HT1080 (cell line): ENCODE measurements around the gene FOXP1. TPM values are rescaled to one million over a fixed set of nuclear protein-coding genes. Genes with fewer than 3 reads are reported as not detected.
"Not testable (repeated sequence)": the region's sequence is repeated elsewhere in the genome, so short reads cannot be mapped to it uniquely, and the experiment has no call there.

ENCODE experiments used
- DNase-seq: peaks from one replicate; pipeline ENCODE4 v3.0.0-alpha.2; 2015; ENCODE audit warnings: low read depth
- total RNA-seq: library from RNA; depleted of rRNA; stranded (reverse); fragments of >200 nt; shearing (Covaris generic); gene quantifications from 2 replicates; pipeline ENCODE4 v1.2.3, GENCODE V29; 2014

Gene FOXP1
- total RNA-seq, 1 experiment from 2014 or later, result 65.9 TPM

GRCh38 chr3:71532639-71533395 is 50.7 kb downstream of the FOXP1 start:
- peak; percentile 32 for DNase-seq

GRCh38 chr3:71530903-71531530 is 52.5 kb downstream of the FOXP1 start:
- DNase-seq, result no peak

GRCh38 chr3:71528816-71529215 is 54.7 kb downstream of the FOXP1 start:
- DNase-seq, result no peak

- DNase-seq, result not testable (repeated sequence)
Measured at GRCh38 chr3:71526448-71526847, 57.1 kb downstream of the FOXP1 start.

- DNase-seq, result no peak
Measured at GRCh38 chr3:71525391-71525790, 58.1 kb downstream of the FOXP1 start.

- no peak for DNase-seq
Measured at GRCh38 chr3:71524672-71525071, 58.9 kb downstream of the FOXP1 start.

GRCh38 chr3:71523628-71524027 is 59.9 kb downstream of the FOXP1 start:
- no peak for DNase-seq

- DNase-seq, result no peak
Measured at GRCh38 chr3:71521940-71522876, 61.3 kb downstream of the FOXP1 start.

GRCh38 chr3:71521021-71521352 is 62.5 kb downstream of the FOXP1 start:
- DNase-seq, result no peak

- no peak for DNase-seq
Measured at GRCh38 chr3:71520161-71521020, 63.1 kb downstream of the FOXP1 start.

GRCh38 chr3:71518089-71518488 is 65.4 kb downstream of the FOXP1 start:
- no peak for DNase-seq

GRCh38 chr3:71517271-71517791 is 66.2 kb downstream of the FOXP1 start:
- DNase-seq, result no peak

- DNase-seq, result no peak
Measured at GRCh38 chr3:71515636-71516365, 67.7 kb downstream of the FOXP1 start.

- no peak for DNase-seq
Measured at GRCh38 chr3:71514621-71515020, 68.9 kb downstream of the FOXP1 start.

GRCh38 chr3:71513515-71513914 is 70.0 kb downstream of the FOXP1 start:
- no peak for DNase-seq

- DNase-seq, result no peak
Measured at GRCh38 chr3:71513081-71513480, 70.4 kb downstream of the FOXP1 start.

- DNase-seq, result no peak
Measured at GRCh38 chr3:71512544-71512943, 71.0 kb downstream of the FOXP1 start.

- no peak for DNase-seq
Measured at GRCh38 chr3:71512000-71512399, 71.5 kb downstream of the FOXP1 start.

GRCh38 chr3:71511446-71511845 is 72.1 kb downstream of the FOXP1 start:
- DNase-seq, result no peak

GRCh38 chr3:71511037-71511436 is 72.5 kb downstream of the FOXP1 start:
- peak; percentile 85 for DNase-seq
